CD14-positive monocyte (primary cell): Measurements from ENCODE around the gene RCN2. TPM values are rescaled to one million over a fixed set of nuclear protein-coding genes. Genes with fewer than 3 reads are reported as not detected.

ENCODE experiments used
- DNase-seq, 3 donors: peaks; one replicate each; pipeline ENCODE4 v3.0.0-alpha.2; 2011 to 2022
- H2AFZ ChIP-seq: 2 replicates; pipeline ENCODE4 v1.6.0; 2012; ENCODE audit warnings: mild to moderate bottlenecking, low read depth, low read length, inconsistent platforms; ENCODE audit not compliant: insufficient read depth, poor library complexity, severe bottlenecking
- H3K27ac ChIP-seq, 2 donors: 1 replicate in 1 of 2; 2 replicates in 1 of 2; pipeline ENCODE4 v1.5.1; 2012 to 2013; ENCODE audit warnings: low read length in 2 of 2, control low read depth in 1 of 2, inconsistent platforms in 1 of 2, low read depth in 1 of 2, mild to moderate bottlenecking in 1 of 2
- H3K27me3 ChIP-seq, 2 donors: one replicate each; pipeline versions ENCODE4 v1.6.0 to v1.6.1; 2011 to 2013; ENCODE audit warnings: low read length in 2 of 2; ENCODE audit not compliant: control insufficient read depth in 2 of 2, insufficient read depth in 2 of 2
- H3K36me3 ChIP-seq, 2 donors: replicated peaks in 1 of 2; 1 replicate in 1 of 2; 2 replicates in 1 of 2; pipeline versions ENCODE4 v1.5.1 to v1.6.1; 2012 to 2013; ENCODE audit warnings: low read length in 2 of 2, control low read depth in 1 of 2, inconsistent platforms in 1 of 2, mild to moderate bottlenecking in 1 of 2; ENCODE audit not compliant: insufficient read depth in 2 of 2, control insufficient read depth in 1 of 2
- H3K4me1 ChIP-seq, 2 donors: 1 replicate in 1 of 2; 2 replicates in 1 of 2; pipeline versions ENCODE4 v1.5.1 to v1.6.1; 2012 to 2013; ENCODE audit warnings: low read length in 2 of 2, control low read depth in 1 of 2, inconsistent platforms in 1 of 2, mild to moderate bottlenecking in 1 of 2, moderate library complexity in 1 of 2; ENCODE audit not compliant: insufficient read depth in 2 of 2, control insufficient read depth in 1 of 2
- H3K4me2 ChIP-seq: replicated peaks from 2 replicates; pipeline ENCODE3; 2012; ENCODE audit warnings: low read length, moderate library complexity, mild to moderate bottlenecking; ENCODE audit not compliant: poor library complexity, severe bottlenecking; ENCODE audit errors: extremely low read depth
- H3K4me3 ChIP-seq, 3 experiments: fragments of 200-600 bp in 1 of 3; sonication (generic) in 1 of 3; replicated peaks in 1 of 3; 1 replicate in 2 of 3; 2 replicates in 1 of 3; pipeline ENCODE4 v1.5.1; 2011 to 2013; ENCODE audit warnings: low read length in 3 of 3, mild to moderate bottlenecking in 3 of 3, control low read depth in 2 of 3, low read depth in 2 of 3, inconsistent platforms in 1 of 3, moderate library complexity in 1 of 3
- H3K79me2 ChIP-seq: 2 replicates; pipeline ENCODE4 v1.6.0; 2012; ENCODE audit warnings: mild to moderate bottlenecking, control low read depth, inconsistent platforms, low read length, moderate library complexity; ENCODE audit not compliant: insufficient read depth
- H3K9ac ChIP-seq: 2 replicates; pipeline ENCODE4 v1.6.0; 2017; ENCODE audit warnings: low read length, mild to moderate bottlenecking; ENCODE audit not compliant: insufficient read depth, poor library complexity, severe bottlenecking
- H3K9me3 ChIP-seq, 2 donors: replicated peaks in 1 of 2; 1 replicate in 1 of 2; 2 replicates in 1 of 2; pipeline versions ENCODE4 v1.5.1 to v1.6.1; 2012 to 2013; ENCODE audit warnings: low read length in 2 of 2, control low read depth in 1 of 2; ENCODE audit not compliant: control insufficient read depth in 1 of 2, insufficient read depth in 1 of 2
- H4K20me1 ChIP-seq: 2 replicates; pipeline ENCODE4 v1.6.0; 2012; ENCODE audit warnings: mild to moderate bottlenecking, low read length, control low read depth, moderate library complexity; ENCODE audit not compliant: insufficient read depth
- H3K27ac Mint-ChIP-seq, 7 donors: one replicate each; pipeline ENCODE4 v1.8.0; 2020; ENCODE audit warnings: mild to moderate bottlenecking in 7 of 7, mixed read lengths in 7 of 7, moderate library complexity in 6 of 7, inconsistent platforms in 2 of 7
- H3K27me3 Mint-ChIP-seq, 3 donors: one replicate each; pipeline ENCODE4 v1.8.0; 2021 to 2022; ENCODE audit warnings: low read depth in 3 of 3, mild to moderate bottlenecking in 3 of 3, mixed read lengths in 3 of 3, moderate library complexity in 3 of 3, inconsistent platforms in 1 of 3
- H3K36me3 Mint-ChIP-seq, 2 donors: one replicate each; pipeline ENCODE4 v1.8.0; 2020; ENCODE audit warnings: mixed read lengths in 2 of 2, inconsistent platforms in 1 of 2, mild to moderate bottlenecking in 1 of 2
- H3K4me1 Mint-ChIP-seq: one replicate; pipeline ENCODE4 v1.8.0; 2020; ENCODE audit warnings: mild to moderate bottlenecking, mixed read lengths
- H3K4me3 Mint-ChIP-seq, 2 donors: one replicate each; pipeline ENCODE4 v1.8.0; 2020; ENCODE audit warnings: mild to moderate bottlenecking in 2 of 2, mixed read lengths in 2 of 2, moderate library complexity in 1 of 2
- H3K9me3 Mint-ChIP-seq, 7 donors: one replicate each; pipeline ENCODE4 v1.8.0; 2020 to 2022; ENCODE audit warnings: mixed read lengths in 7 of 7, mild to moderate bottlenecking in 6 of 7, moderate library complexity in 6 of 7, inconsistent platforms in 2 of 7
- CTCF ChIP-seq: fragments of 200-600 bp; IDR thresholded peaks from one replicate; pipeline ENCODE4 v1.8.0; 2022; ENCODE audit warnings: antibody characterized with exemption, mild to moderate bottlenecking
- WGBS: methylation state at CpG from one replicate; pipeline ENCODE4 v1.1.5; 2013; ENCODE audit warnings: missing lambda C conversion rate; ENCODE audit not compliant: insufficient coverage; 5-methylcytosine and 5-hydroxymethylcytosine counted together
- intact Hi-C, 2 donors: fragments of 100-400 bp; cut with micrococcal nuclease; formaldehyde crosslinking; loops; one replicate each; pipeline versions ENCODE4 v1.15.0 to v1.15.1; 2023
- polyA plus RNA-seq, 3 donors: library from polyadenylated mRNA; depleted of rRNA in 1 of 3; unstranded in 2 of 3; stranded (reverse) in 1 of 3; fragments of 300-500 nt in 2 of 3; fragments of >200 nt in 1 of 3; fragmentation: Illumina TruSeq in 2 of 3; gene quantifications; 1 replicate in 2 of 3; 2 replicates in 1 of 3; pipeline ENCODE4 v1.2.3, GENCODE V29; 2012 to 2021

The RCN2 gene
- polyA plus RNA-seq, 3 donors: 7.1 to 16.4 (median 13.2) TPM

- no peak for TF ChIP-seq CTCF
- DNase-seq: peak; percentile 83 to 86 (median 84)
- Mint-ChIP-seq H3K27ac (peak within 1 kb of the TSS; percentile 83 to 94 (median 89)), H3K27me3 (peaks cover 3 to 9% (median 4%) of the 10 kb centered on the region in 3 donors), H3K9me3 (no peaks in the 10 kb centered on the region), H3K36me3 (peaks cover 2% of the 10 kb centered on the region in 2 donors), H3K4me1 (peaks cover 43% of the 10 kb centered on the region), H3K4me3 (peak within 1 kb of the TSS; percentile 94 to 98)
- Histone ChIP-seq H3K27me3 (no peaks in the 10 kb centered on the region), H3K9me3 (no peaks in the 10 kb centered on the region), H3K4me1 (peaks cover 34 to 51% of the 10 kb centered on the region in 2 donors), H3K36me3 (no peaks in the 10 kb centered on the region), H3K27ac (peak within 1 kb of the TSS; percentile 21 to 90), H3K9ac (peak within 1 kb of the TSS; percentile 94), H2AFZ (peak within 1 kb of the TSS; percentile 97), H3K79me2 (peaks cover 18% of the 10 kb centered on the region), H3K4me2 (peak within 1 kb of the TSS; percentile 82), H4K20me1 (no peaks in the 10 kb centered on the region), H3K4me3 (peak within 1 kb of the TSS; percentile 80 to 90 (median 88))
- WGBS: under 1% methylated on average over 50 of the region's 78 CpGs
- intact Hi-C loops: loop anchor here in 1 of 2 donors (10.0 kb wide), 1 partner anchor 520 kb away; the partner anchor contains the start of genes HMG20A and PEAK1
These were observed 26.3 kb upstream of the RCN2 start, which contains the start of gene SCAPER for GRCh38 chr15:76905013-76905839. SCAPER (minus strand) TSS chr15:76905340; CDS start chr15:76883817, 21,523 bp downstream.

- peaks cover 0 to 2% of the 10 kb centered on the region in 2 donors for H3K36me3 Mint-ChIP-seq
- Histone ChIP-seq H3K4me1 (peaks cover 34 to 51% of the 10 kb centered on the region in 2 donors), H3K27me3 (no peaks in the 10 kb centered on the region), H3K4me3 (peak overlapping the region in 2 of 3 experiments; percentile 88 to 90), H3K27ac (no peak overlapping the region), H3K79me2 (peaks cover 18% of the 10 kb centered on the region), H3K9me3 (no peaks in the 10 kb centered on the region), H2AFZ (peak overlapping the region; percentile 97), H4K20me1 (no peaks in the 10 kb centered on the region), H3K4me2 (peak overlapping the region; percentile 82), H3K36me3 (no peaks in the 10 kb centered on the region), H3K9ac (no peak overlapping the region)
- DNase-seq: no peak
- 3% methylated on average over 5 of the region's 9 CpGs for WGBS
- H3K27me3 Mint-ChIP-seq: peaks cover 3 to 9% (median 5%) of the 10 kb centered on the region in 3 donors
- H3K9me3 Mint-ChIP-seq: no peaks in the 10 kb centered on the region
- H3K27ac Mint-ChIP-seq: peak overlapping the region in 2 of 7 donors; percentile 83 to 91
- intact Hi-C loops: loop anchor here in 1 of 2 donors (10.0 kb wide), 1 partner anchor 519 kb away; the partner anchor contains the start of genes HMG20A and PEAK1
- peaks cover 43% of the 10 kb centered on the region for H3K4me1 Mint-ChIP-seq
- no peak for TF ChIP-seq CTCF
- peak overlapping the region; percentile 94 to 98 for H3K4me3 Mint-ChIP-seq
These were observed 25.7 kb upstream of the RCN2 start for GRCh38 chr15:76905855-76906254.
